HG03460 (cell line): Measurements from ENCODE around the gene PHRF1.

Experiments used
- ATAC-seq: cut with Tn5 transposase; IDR thresholded peaks from one replicate; pipeline ENCODE4 v1.9.1; 2021; ENCODE audit not compliant: unreplicated experiment

The PHRF1 gene

GRCh38 chr11:538431-539051, 37.7 kb upstream of the PHRF1 start:
- no peak for ATAC-seq

- no peak for ATAC-seq
Observed at GRCh38 chr11:539971-540481, 36.2 kb upstream of the PHRF1 start.

- ATAC-seq = no peak
Observed at GRCh38 chr11:540583-541432, 35.5 kb upstream of the PHRF1 start.

GRCh38 chr11:541433-541885, 34.8 kb upstream of the PHRF1 start:
- ATAC-seq = no peak

- no peak for ATAC-seq
Observed at GRCh38 chr11:544817-545166, 31.5 kb upstream of the PHRF1 start.

- ATAC-seq = no peak
Observed at GRCh38 chr11:545171-545570, 31.1 kb upstream of the PHRF1 start.

- ATAC-seq = no peak
Observed at GRCh38 chr11:548700-549603, 27.3 kb upstream of the PHRF1 start.

GRCh38 chr11:550021-550745, 26.1 kb upstream of the PHRF1 start:
- ATAC-seq = no peak

- no peak for ATAC-seq
Observed at GRCh38 chr11:550746-551085, 25.6 kb upstream of the PHRF1 start.

GRCh38 chr11:551131-551530, 25.1 kb upstream of the PHRF1 start:
- no peak for ATAC-seq

GRCh38 chr11:551596-551995, 24.7 kb upstream of the PHRF1 start:
- ATAC-seq = no peak

GRCh38 chr11:553083-553987, 22.9 kb upstream of the PHRF1 start:
- no peak for ATAC-seq

GRCh38 chr11:553988-554340, 22.3 kb upstream of the PHRF1 start:
- ATAC-seq = no peak

- ATAC-seq = peak; percentile 70
Observed at GRCh38 chr11:554428-555226, 21.6 kb upstream of the PHRF1 start.

- ATAC-seq = peak; percentile 4
Observed at GRCh38 chr11:555227-555779, 21.0 kb upstream of the PHRF1 start.

- ATAC-seq = no peak
Observed at GRCh38 chr11:555780-556661, 20.2 kb upstream of the PHRF1 start.

- no peak for ATAC-seq
Observed at GRCh38 chr11:556662-557256, 19.5 kb upstream of the PHRF1 start.
